ENCODE data around the gene KCTD21.

DNA sequence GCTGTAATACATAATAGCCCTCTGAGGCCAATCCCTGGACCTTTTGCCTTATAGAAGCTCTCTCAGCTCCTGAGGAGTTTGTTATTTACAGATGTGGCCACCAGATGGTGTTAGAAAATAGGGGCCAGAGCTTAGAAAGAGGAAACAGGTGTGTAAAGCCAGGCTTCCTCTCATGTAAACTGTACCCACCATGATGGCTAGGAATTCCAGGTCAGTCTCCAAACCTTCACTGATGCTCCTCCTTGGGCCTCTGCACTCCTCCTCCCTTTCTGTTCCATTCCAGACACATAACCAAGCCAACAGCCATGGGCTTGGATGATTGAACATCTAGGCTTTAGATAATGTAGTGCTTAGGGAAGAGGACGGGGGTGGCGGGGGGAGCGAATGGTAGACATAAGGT, 40.0 kb upstream of the KCTD21 start:
- TF ChIP-seq, protein P1, sequence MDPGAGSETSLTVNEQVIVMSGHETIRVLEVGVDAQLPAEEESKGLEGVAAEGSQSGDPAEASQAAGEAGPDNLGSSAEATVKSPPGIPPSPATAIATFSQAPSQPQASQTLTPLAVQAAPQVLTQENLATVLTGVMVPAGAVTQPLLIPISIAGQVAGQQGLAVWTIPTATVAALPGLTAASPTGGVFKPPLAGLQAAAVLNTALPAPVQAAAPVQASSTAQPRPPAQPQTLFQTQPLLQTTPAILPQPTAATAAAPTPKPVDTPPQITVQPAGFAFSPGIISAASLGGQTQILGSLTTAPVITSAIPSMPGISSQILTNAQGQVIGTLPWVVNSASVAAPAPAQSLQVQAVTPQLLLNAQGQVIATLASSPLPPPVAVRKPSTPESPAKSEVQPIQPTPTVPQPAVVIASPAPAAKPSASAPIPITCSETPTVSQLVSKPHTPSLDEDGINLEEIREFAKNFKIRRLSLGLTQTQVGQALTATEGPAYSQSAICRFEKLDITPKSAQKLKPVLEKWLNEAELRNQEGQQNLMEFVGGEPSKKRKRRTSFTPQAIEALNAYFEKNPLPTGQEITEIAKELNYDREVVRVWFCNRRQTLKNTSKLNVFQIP (CRISPR knock-in tag; IDR thresholded peaks at IDR 0.05; ENCODE audit: borderline replicate concordance, low read depth) = no peak
- no peak for TF ChIP-seq ZFP3 (CRISPR knock-in tag; IDR thresholded peaks at IDR 0.05)
- TF ChIP-seq ARNTL (CRISPR knock-in tag; IDR thresholded peaks at IDR 0.05; ENCODE audit: borderline replicate concordance, low read depth) = no peak
- TF ChIP-seq OSR1 (CRISPR knock-in tag; IDR thresholded peaks at IDR 0.05) = no peak
- no peak for TF ChIP-seq GLIS3 (CRISPR knock-in tag; IDR thresholded peaks at IDR 0.05)
- no peak for TF ChIP-seq ISL1 (CRISPR knock-in tag; IDR thresholded peaks at IDR 0.05)
- no peak for TF ChIP-seq ZC3H10 (CRISPR knock-in tag; IDR thresholded peaks at IDR 0.05)
- TF ChIP-seq, protein P2, sequence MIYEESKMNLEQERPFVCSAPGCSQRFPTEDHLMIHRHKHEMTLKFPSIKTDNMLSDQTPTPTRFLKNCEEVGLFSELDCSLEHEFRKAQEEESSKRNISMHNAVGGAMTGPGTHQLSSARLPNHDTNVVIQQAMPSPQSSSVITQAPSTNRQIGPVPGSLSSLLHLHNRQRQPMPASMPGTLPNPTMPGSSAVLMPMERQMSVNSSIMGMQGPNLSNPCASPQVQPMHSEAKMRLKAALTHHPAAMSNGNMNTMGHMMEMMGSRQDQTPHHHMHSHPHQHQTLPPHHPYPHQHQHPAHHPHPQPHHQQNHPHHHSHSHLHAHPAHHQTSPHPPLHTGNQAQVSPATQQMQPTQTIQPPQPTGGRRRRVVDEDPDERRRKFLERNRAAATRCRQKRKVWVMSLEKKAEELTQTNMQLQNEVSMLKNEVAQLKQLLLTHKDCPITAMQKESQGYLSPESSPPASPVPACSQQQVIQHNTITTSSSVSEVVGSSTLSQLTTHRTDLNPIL (CRISPR knock-in tag; IDR thresholded peaks at IDR 0.05; ENCODE audit: low read depth) = no peak
- no peak for TF ChIP-seq RARB (CRISPR knock-in tag; IDR thresholded peaks at IDR 0.05)
- no peak for TF ChIP-seq PPARA (CRISPR knock-in tag; IDR thresholded peaks at IDR 0.05; ENCODE audit: borderline replicate concordance)
- no peak for TF ChIP-seq TCF4 (CRISPR knock-in tag; IDR thresholded peaks at IDR 0.05; ENCODE audit: borderline replicate concordance)
- TF ChIP-seq ZNF70 (CRISPR knock-in tag; IDR thresholded peaks at IDR 0.05) = no peak
- TF ChIP-seq, protein P3, sequence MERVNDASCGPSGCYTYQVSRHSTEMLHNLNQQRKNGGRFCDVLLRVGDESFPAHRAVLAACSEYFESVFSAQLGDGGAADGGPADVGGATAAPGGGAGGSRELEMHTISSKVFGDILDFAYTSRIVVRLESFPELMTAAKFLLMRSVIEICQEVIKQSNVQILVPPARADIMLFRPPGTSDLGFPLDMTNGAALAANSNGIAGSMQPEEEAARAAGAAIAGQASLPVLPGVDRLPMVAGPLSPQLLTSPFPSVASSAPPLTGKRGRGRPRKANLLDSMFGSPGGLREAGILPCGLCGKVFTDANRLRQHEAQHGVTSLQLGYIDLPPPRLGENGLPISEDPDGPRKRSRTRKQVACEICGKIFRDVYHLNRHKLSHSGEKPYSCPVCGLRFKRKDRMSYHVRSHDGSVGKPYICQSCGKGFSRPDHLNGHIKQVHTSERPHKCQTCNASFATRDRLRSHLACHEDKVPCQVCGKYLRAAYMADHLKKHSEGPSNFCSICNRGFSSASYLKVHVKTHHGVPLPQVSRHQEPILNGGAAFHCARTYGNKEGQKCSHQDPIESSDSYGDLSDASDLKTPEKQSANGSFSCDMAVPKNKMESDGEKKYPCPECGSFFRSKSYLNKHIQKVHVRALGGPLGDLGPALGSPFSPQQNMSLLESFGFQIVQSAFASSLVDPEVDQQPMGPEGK (CRISPR knock-in tag; IDR thresholded peaks at IDR 0.05; ENCODE audit: borderline replicate concordance) = no peak
- no peak for TF ChIP-seq BACH2 (CRISPR knock-in tag; IDR thresholded peaks at IDR 0.05; ENCODE audit: borderline replicate concordance)

Measured in SK-N-SH treated with all-trans-retinoic acid at 6 μM for 48 hours (cell line).